HPDE6-E6E7 (cell line): ENCODE results near the gene PLEKHG7.
A peak's percentile ranks its signal among the peaks of the same experiment; 100 is the strongest.
"Not testable (repeated sequence)": the region's sequence is repeated elsewhere in the genome, so short reads cannot be mapped to it uniquely, and the experiment has no call there.

Source experiments
- DNase-seq: peaks from one replicate; pipeline ENCODE4 v3.0.0; 2011; ENCODE audit warnings: missing footprints; ENCODE audit errors: extremely low spot score

Gene PLEKHG7

GRCh38 chr12:92747151-92747550 is 44.4 kb downstream of the PLEKHG7 start:
- DNase-seq = no peak

GRCh38 chr12:92749691-92750090 is 46.9 kb downstream of the PLEKHG7 start:
- not testable (repeated sequence) for DNase-seq

GRCh38 chr12:92753976-92754885 is 51.4 kb downstream of the PLEKHG7 start:
- no peak for DNase-seq

GRCh38 chr12:92756898-92757596 is 54.3 kb downstream of the PLEKHG7 start:
- no peak for DNase-seq

GRCh38 chr12:92757597-92758121 is 54.9 kb downstream of the PLEKHG7 start:
- DNase-seq = no peak

- DNase-seq = peak; percentile 63
These were observed 57.0 kb downstream of the PLEKHG7 start for GRCh38 chr12:92759634-92760268.

- peak; percentile 27 for DNase-seq
These were observed 60.0 kb downstream of the PLEKHG7 start for GRCh38 chr12:92762773-92763172.

- no peak for DNase-seq
These were observed 62.0 kb downstream of the PLEKHG7 start for GRCh38 chr12:92764831-92765230.

GRCh38 chr12:92765871-92766270 is 63.1 kb downstream of the PLEKHG7 start:
- no peak for DNase-seq

- DNase-seq = no peak
These were observed 66.5 kb downstream of the PLEKHG7 start for GRCh38 chr12:92769124-92769901.

- no peak for DNase-seq
These were observed 68.2 kb downstream of the PLEKHG7 start for GRCh38 chr12:92771001-92771400.

- no peak for DNase-seq
These were observed 72.6 kb downstream of the PLEKHG7 start for GRCh38 chr12:92775416-92775815.

GRCh38 chr12:92778525-92778924 is 75.7 kb downstream of the PLEKHG7 start:
- DNase-seq = no peak

- DNase-seq = no peak
These were observed 77.1 kb downstream of the PLEKHG7 start for GRCh38 chr12:92779902-92780301.

GRCh38 chr12:92784356-92784755 is 81.6 kb downstream of the PLEKHG7 start:
- DNase-seq = no peak

- peak; percentile 55 for DNase-seq
These were observed 82.2 kb downstream of the PLEKHG7 start for GRCh38 chr12:92784797-92785562.

- no peak for DNase-seq
These were observed 82.8 kb downstream of the PLEKHG7 start for GRCh38 chr12:92785563-92785950.

GRCh38 chr12:92786045-92786444 is 83.3 kb downstream of the PLEKHG7 start:
- DNase-seq = no peak

- DNase-seq = not testable (repeated sequence)
These were observed 91.6 kb downstream of the PLEKHG7 start for GRCh38 chr12:92794356-92794755.

GRCh38 chr12:92794814-92795213 is 92.0 kb downstream of the PLEKHG7 start:
- DNase-seq = no peak

- no peak for DNase-seq
These were observed 93.9 kb downstream of the PLEKHG7 start for GRCh38 chr12:92796650-92797049.
